Right lobe of liver (tissue), 4 donors: ENCODE results near the gene CRACDL.

Experiments used
- CTCF ChIP-seq, 4 donors: fragments of 200-600 bp in 3 of 4; fragments of 450-650 bp in 1 of 4; IDR thresholded peaks; one replicate each; pipeline versions ENCODE4 v1.5.1 to v1.8.0; 2016 to 2022; ENCODE audit warnings: antibody characterized with exemption in 4 of 4, mild to moderate bottlenecking in 2 of 4
- POLR2A ChIP-seq: fragments of 450-650 bp; IDR thresholded peaks from one replicate; pipeline ENCODE4 v1.6.1; 2017; ENCODE audit warnings: antibody characterized with exemption, mild to moderate bottlenecking
- donor health status: DM: no; HTN: no; CAD: no.
- donor health status: DM: no; HTN: no; CAD: no.
- donor health status: DM: no; HTN: yes; CAD: no.

- TF ChIP-seq CTCF (IDR thresholded peaks at IDR 0.05): no peak
- TF ChIP-seq POLR2A: no peak
Observed at GRCh38 chr2:98835831-98836385, 100.1 kb downstream of the CRACDL start.
